Gastroesophageal sphincter (tissue), 4 donors: Measurements from ENCODE around the gene KIF20B. TPM values are rescaled to one million over a fixed set of nuclear protein-coding genes. Genes with fewer than 3 reads are reported as not detected.

ENCODE experiments used
- ATAC-seq: fragments of 150-250 bp; one replicate; pipeline ENCODE4 v1.9.1; 2016; ENCODE audit warnings: mild to moderate bottlenecking, moderate library complexity
- H3K27ac ChIP-seq, 4 donors: fragments of 200-600 bp; sonication (generic) in 3 of 4; 1 replicate in 3 of 4; 2 replicates in 1 of 4; pipeline ENCODE4 v1.5.1; 2016 to 2019
- H3K27me3 ChIP-seq: fragments of 200-600 bp; sonication (generic); one replicate; pipeline ENCODE4 v1.5.1; 2019
- H3K36me3 ChIP-seq, 2 donors: fragments of 200-600 bp; sonication (generic); one replicate each; pipeline ENCODE4 v1.5.1; 2019; ENCODE audit warnings: control low read depth in 1 of 2
- H3K4me1 ChIP-seq, 3 donors: fragments of 200-600 bp; sonication (generic); 1 replicate in 2 of 3; 2 replicates in 1 of 3; pipeline ENCODE4 v1.5.1; 2016 to 2019; ENCODE audit warnings: control low read depth in 2 of 3
- H3K4me3 ChIP-seq, 2 donors: fragments of 200-600 bp; sonication (generic); one replicate each; pipeline ENCODE4 v1.5.1; 2019; ENCODE audit warnings: mild to moderate bottlenecking in 1 of 2, moderate library complexity in 1 of 2
- H3K9me3 ChIP-seq, 3 donors: fragments of 200-600 bp; sonication (generic); one replicate each; pipeline ENCODE4 v1.5.1; 2017 to 2019; ENCODE audit warnings: control low read depth in 2 of 3
- CTCF ChIP-seq, 4 experiments: fragments of 200-600 bp in 2 of 4; fragments of 450-650 bp in 2 of 4; sonication (generic) in 1 of 4; IDR thresholded peaks; one replicate each; pipeline ENCODE4 v1.5.1; 2017 to 2019; ENCODE audit warnings: antibody characterized with exemption in 4 of 4, mild to moderate bottlenecking in 2 of 4, moderate library complexity in 2 of 4
- EP300 ChIP-seq: sonication (generic); formaldehyde crosslinking; IDR thresholded peaks from one replicate; pipeline ENCODE4 v1.6.1; 2017; ENCODE audit warnings: antibody characterized with exemption, mild to moderate bottlenecking
- POLR2A ChIP-seq, 2 donors: fragments of 450-650 bp; IDR thresholded peaks; one replicate each; pipeline ENCODE4 v1.6.1; 2017; ENCODE audit warnings: antibody characterized with exemption in 2 of 2, mild to moderate bottlenecking in 2 of 2, moderate library complexity in 1 of 2
- POLR2AphosphoS5 ChIP-seq: sonication (generic); formaldehyde crosslinking; IDR thresholded peaks from one replicate; pipeline ENCODE4 v1.6.1; 2017; ENCODE audit warnings: antibody characterized with exemption
- WGBS, 2 donors: methylation state at CpG; one replicate each; pipeline ENCODE4 v1.1.5; 2018; ENCODE audit warnings: low coverage in 1 of 2; 5-methylcytosine and 5-hydroxymethylcytosine counted together
- total RNA-seq, 4 donors: library from RNA; depleted of rRNA; stranded (reverse); fragments of >200 nt; gene quantifications; one replicate each; pipeline ENCODE4 v1.1.0, GENCODE V29; 2016

KIF20B gene
- total RNA-seq, 4 donors from 2014 or later, result 2.4 to 3.0 (median 2.9) TPM

GRCh38 chr10:89789188-89789877 is 87.9 kb downstream of the KIF20B start:
- H3K4me3 ChIP-seq, result no peak overlapping the region
- H3K27ac ChIP-seq, result no peak overlapping the region
- 92% methylated on average over 4 of the region's 7 CpGs; no CpG with 5 or more reads in 1 of the 2 donors for WGBS, 2 donors
- H3K36me3 ChIP-seq, result no peaks in the 10 kb centered on the region
- no peak for ATAC-seq
- no peaks in the 10 kb centered on the region for H3K27me3 ChIP-seq
- H3K4me1 ChIP-seq, result no peaks in the 10 kb centered on the region
- TF ChIP-seq POLR2A (IDR thresholded peaks at IDR 0.05), result no peak
- no peak for TF ChIP-seq CTCF (IDR thresholded peaks at IDR 0.05)
- TF ChIP-seq POLR2AphosphoS5, result no peak
- no peak for TF ChIP-seq EP300
- H3K9me3 ChIP-seq, result no peaks in the 10 kb centered on the region

GRCh38 chr10:89792187-89792586 is 90.8 kb downstream of the KIF20B start:
- Histone ChIP-seq H3K4me1 (no peaks in the 10 kb centered on the region), H3K27me3 (no peaks in the 10 kb centered on the region), H3K4me3 (no peak overlapping the region), H3K27ac (no peak overlapping the region), H3K9me3 (no peaks in the 10 kb centered on the region), H3K36me3 (no peaks in the 10 kb centered on the region)
- ATAC-seq, result no peak
- TF ChIP-seq EP300, result no peak
- TF ChIP-seq POLR2A (IDR thresholded peaks at IDR 0.05), result no peak
- no peak for TF ChIP-seq POLR2AphosphoS5
- no peak for TF ChIP-seq CTCF (IDR thresholded peaks at IDR 0.05)
- WGBS, 2 donors, result 76 to 83% methylated on average over 2 of the region's 2 CpGs

- ATAC-seq, result peak; percentile 43
- Histone ChIP-seq H3K27ac (no peak overlapping the region), H3K4me1 (no peaks in the 10 kb centered on the region), H3K36me3 (no peaks in the 10 kb centered on the region), H3K27me3 (no peaks in the 10 kb centered on the region), H3K4me3 (no peak overlapping the region), H3K9me3 (no peaks in the 10 kb centered on the region)
- WGBS, 2 donors, result 39 to 89% methylated on average over 1 to 3 of the region's 3 CpGs
- TF ChIP-seq POLR2A (IDR thresholded peaks at IDR 0.05) (no peak), CTCF (IDR thresholded peaks at IDR 0.05) (peak; percentile 62 to 80 (median 70)), POLR2AphosphoS5 (no peak)
Measured at GRCh38 chr10:89793649-89794254, 92.4 kb downstream of the KIF20B start.

- no peak for ATAC-seq
- Histone ChIP-seq H3K4me3 (no peak overlapping the region), H3K4me1 (no peaks in the 10 kb centered on the region), H3K27ac (no peak overlapping the region), H3K36me3 (no peaks in the 10 kb centered on the region), H3K27me3 (peaks cover 3% of the 10 kb centered on the region), H3K9me3 (no peaks in the 10 kb centered on the region)
- 29% methylated on average over 1 of the region's 1 CpG; no CpG with 5 or more reads in 1 of the 2 donors for WGBS, 2 donors
- TF ChIP-seq POLR2A (IDR thresholded peaks at IDR 0.05), result no peak
- no peak for TF ChIP-seq POLR2AphosphoS5
- TF ChIP-seq EP300, result no peak
- no peak for TF ChIP-seq CTCF (IDR thresholded peaks at IDR 0.05)
Measured at GRCh38 chr10:89795840-89796239, 94.5 kb downstream of the KIF20B start.

- ATAC-seq, result no peak
- 71 to 86% methylated on average over 1 to 2 of the region's 2 CpGs for WGBS, 2 donors
- no peak overlapping the region for H3K4me3 ChIP-seq
- H3K36me3 ChIP-seq, result no peaks in the 10 kb centered on the region
- no peaks in the 10 kb centered on the region for H3K4me1 ChIP-seq
- H3K27ac ChIP-seq, result no peak overlapping the region
- peaks cover 3% of the 10 kb centered on the region for H3K27me3 ChIP-seq
- TF ChIP-seq POLR2AphosphoS5 (no peak), POLR2A (IDR thresholded peaks at IDR 0.05) (no peak), CTCF (IDR thresholded peaks at IDR 0.05) (no peak), EP300 (no peak)
- no peaks in the 10 kb centered on the region for H3K9me3 ChIP-seq
Measured at GRCh38 chr10:89798092-89798491, 96.7 kb downstream of the KIF20B start.
